ES-I3 (cell line): ENCODE measurements around the gene IFITM1.

Experiments used
- H3K36me3 ChIP-seq: 2 replicates; pipeline ENCODE4 v1.6.1; 2013; ENCODE audit warnings: mild to moderate bottlenecking, low read length, control low read depth, moderate library complexity; ENCODE audit not compliant: insufficient read depth
- H3K4me1 ChIP-seq: 2 replicates; pipeline ENCODE4 v1.6.1; 2013; ENCODE audit warnings: mild to moderate bottlenecking, control low read depth, low read length; ENCODE audit not compliant: insufficient read depth
- H3K9ac ChIP-seq: 2 replicates; pipeline ENCODE4 v1.6.1; 2013; ENCODE audit warnings: low read depth, mild to moderate bottlenecking, low read length, moderate library complexity
- H3K9me3 ChIP-seq: 2 replicates; pipeline ENCODE4 v1.6.1; 2013; ENCODE audit warnings: mild to moderate bottlenecking, low read length, moderate library complexity; ENCODE audit not compliant: control insufficient read depth, insufficient read depth

Gene IFITM1

DNA sequence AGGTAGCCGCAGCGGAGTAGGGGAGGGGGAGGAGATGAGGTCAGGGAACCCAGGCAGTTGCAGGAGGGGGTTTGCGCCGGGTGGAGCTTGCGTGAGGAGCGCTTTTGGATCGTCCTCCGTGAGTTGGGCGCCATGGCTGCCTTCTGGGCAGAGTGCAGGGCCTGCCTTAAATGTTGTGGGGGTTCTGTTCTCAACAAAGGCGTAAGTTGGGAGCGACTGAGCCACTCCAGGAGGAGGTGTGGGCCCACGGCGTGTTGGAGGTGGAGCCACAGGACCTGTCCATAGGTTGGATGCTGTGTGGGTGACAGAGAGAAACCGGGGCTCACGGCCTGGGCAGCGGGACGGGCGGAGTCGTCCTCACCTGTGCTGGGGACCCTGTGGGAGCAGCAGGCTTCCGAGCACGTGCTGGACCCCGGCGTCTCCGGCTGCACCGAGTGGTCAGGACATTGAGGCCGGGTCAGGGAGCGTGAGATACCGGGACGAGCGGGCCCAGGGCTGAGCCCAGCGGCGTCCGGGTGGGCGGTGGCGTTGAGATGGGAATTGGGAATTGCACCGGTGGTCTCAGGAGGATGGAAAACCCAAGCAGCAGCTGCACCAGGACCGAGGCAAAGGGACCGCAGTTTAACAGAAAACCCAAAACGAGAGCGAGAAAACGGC lies 25.9 kb upstream of the IFITM1 start:
- Histone ChIP-seq H3K4me1 (peaks cover 11% of the 10 kb centered on the region; the same call in 1 of the 2 replicates), H3K9me3 (no peaks in the 10 kb centered on the region), H3K9ac (peak overlapping the region; percentile 76), H3K36me3 (no peaks in the 10 kb centered on the region)

DNA sequence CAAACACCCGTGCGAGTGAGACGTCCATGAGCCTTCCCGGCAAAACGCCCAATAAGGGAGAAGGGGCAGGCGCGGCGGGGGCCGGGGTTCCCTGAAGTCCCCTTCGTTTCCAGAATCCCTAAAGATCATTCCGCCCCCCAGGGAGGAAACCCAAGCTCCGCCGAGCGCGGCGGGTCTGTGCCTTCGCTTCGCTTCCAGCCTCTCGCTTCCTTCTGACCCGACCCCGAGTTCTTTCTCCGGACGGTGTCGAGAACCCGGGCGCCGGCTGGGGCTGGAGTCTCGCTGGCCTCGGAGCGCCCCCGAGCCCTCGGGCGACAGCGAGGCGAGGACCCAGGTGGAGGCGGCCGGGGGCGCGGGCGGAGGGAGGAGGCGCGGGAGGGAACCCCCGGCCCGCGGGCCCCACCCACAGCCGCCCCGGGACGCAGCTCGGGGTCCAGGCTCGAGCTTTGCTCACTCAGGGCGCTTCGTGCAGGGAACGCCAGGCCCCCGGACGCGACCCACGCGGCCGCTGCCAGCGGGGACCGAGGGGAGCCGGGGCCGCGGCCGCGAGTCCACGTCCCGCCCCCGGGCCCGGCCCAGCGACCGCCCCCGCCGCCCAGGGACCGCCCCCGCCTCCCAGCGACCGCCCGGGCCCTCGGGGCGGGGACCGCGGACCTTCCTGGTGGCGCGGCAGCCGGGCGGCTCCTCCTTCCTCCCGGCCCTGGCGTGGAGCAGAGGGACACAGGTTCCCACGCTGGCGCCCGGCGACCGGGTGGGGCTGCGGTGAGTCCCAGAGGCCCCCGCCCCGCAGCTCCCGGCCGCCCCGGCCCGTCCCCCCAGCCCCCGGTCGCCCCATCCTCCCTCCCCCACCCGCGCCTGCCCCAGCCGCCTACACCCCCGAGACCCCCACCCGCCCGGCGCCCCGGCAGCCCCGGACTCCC lies 25.1 kb upstream of the IFITM1 start, which contains the start of gene PGGHG:
TSS of gene PGGHG (plus strand) at position 649 of the 920 bp plus-strand sequence. CDS start 691 bp downstream, outside the sequence.
- H3K36me3 ChIP-seq: no peaks in the 10 kb centered on the region
- peaks cover 11% of the 10 kb centered on the region; the same call in 1 of the 2 replicates for H3K4me1 ChIP-seq
- no peaks in the 10 kb centered on the region for H3K9me3 ChIP-seq
- peak within 1 kb of the TSS; percentile 76 for H3K9ac ChIP-seq

DNA sequence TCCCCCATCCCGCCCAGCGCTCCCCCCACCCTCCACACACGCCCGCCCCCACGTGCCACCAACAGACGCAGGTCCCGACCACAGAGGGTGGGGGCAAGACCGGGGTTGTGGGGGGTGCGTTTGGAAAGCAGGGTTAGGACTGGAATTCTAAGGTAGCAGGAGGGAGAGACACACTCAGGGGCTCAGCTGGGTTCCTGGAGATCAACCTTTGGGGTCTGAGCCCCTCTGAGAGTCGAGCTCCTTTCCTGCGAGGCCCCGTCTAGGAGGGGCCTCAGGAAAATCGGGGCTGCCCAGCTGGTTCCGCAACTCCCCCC lies 24.5 kb upstream of the IFITM1 start:
- Histone ChIP-seq H3K9me3 (no peaks in the 10 kb centered on the region), H3K4me1 (peaks cover 9% of the 10 kb centered on the region; the same call in 1 of the 2 replicates), H3K36me3 (no peaks in the 10 kb centered on the region), H3K9ac (peak overlapping the region; percentile 11; the same call in 1 of the 2 replicates)

DNA sequence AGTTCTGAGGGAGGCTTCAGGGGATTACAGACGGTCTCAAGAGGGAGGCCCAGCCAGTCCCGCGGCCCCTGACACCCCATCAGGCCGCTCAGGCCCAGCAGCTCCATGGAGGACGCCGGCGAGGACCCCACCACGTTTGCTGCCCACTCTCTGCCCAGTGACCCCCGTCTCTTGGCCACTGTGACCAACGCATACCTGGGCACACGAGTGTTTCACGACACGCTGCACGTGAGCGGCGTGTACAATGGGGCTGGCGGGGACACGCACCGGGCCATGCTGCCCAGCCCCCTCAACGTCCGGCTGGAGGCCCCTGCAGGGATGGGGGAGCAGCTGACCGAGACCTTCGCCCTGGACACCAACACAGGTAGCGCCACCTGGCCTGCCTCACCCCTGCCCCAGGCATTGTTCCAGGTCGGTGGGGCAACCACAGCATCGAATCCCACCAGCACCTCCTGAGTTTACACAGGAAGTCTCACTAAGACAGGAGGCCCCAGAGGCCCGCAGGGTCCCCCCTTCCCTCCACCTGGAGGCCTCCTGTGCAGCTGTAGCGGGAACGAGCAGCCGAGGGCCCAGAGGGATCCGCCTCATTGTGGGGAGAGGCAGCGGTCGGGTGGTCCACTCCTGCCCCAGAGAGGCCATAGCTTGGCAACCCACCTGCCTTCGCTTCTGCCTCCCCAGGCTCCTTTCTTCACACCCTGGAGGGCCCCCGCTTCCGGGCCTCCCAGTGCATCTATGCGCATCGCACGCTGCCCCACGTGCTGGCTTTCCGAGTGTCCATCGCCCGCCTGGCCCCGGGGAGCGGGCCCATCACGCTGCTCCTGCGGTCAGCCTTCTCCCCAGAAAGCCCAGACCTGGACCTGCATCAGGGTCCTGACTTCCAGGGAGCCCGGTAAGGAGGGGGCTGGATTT lies 23.9 kb upstream of the IFITM1 start:
- Histone ChIP-seq H3K4me1 (peaks cover 9% of the 10 kb centered on the region; the same call in 1 of the 2 replicates), H3K9me3 (no peaks in the 10 kb centered on the region), H3K36me3 (no peaks in the 10 kb centered on the region), H3K9ac (peak overlapping the region; percentile 11; the same call in 1 of the 2 replicates)

DNA sequence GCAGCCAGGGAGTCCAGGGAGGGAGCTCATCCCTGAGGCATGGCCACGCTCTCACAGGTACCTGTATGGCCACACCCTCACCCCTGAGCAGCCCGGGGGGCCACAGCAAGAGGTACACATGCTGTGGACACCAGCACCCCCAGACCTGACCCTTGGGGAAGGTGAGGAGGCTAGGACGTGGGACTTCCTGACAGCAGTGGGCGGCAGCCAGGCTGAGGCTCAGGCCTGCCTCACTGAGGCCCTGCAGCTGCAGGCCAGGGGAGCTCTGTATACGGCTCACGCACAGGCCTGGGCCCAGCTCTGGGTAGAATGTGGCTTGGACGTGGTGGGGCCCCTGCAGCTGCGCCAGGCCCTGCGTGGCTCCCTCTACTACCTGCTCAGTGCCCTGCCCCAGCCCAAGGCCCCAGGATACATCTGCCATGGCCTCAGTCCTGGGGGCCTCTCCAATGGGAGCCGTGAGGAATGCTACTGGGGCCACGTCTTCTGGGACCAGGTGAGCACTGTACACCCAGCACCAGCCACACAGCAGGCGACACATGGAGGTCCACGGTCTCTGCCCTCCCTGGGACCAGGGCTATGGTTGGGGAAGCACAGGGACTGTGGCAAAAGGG lies 23.1 kb upstream of the IFITM1 start:
- Histone ChIP-seq H3K9ac (no peak overlapping the region), H3K4me1 (peaks cover 9% of the 10 kb centered on the region; the same call in 1 of the 2 replicates), H3K36me3 (no peaks in the 10 kb centered on the region), H3K9me3 (no peaks in the 10 kb centered on the region)

DNA sequence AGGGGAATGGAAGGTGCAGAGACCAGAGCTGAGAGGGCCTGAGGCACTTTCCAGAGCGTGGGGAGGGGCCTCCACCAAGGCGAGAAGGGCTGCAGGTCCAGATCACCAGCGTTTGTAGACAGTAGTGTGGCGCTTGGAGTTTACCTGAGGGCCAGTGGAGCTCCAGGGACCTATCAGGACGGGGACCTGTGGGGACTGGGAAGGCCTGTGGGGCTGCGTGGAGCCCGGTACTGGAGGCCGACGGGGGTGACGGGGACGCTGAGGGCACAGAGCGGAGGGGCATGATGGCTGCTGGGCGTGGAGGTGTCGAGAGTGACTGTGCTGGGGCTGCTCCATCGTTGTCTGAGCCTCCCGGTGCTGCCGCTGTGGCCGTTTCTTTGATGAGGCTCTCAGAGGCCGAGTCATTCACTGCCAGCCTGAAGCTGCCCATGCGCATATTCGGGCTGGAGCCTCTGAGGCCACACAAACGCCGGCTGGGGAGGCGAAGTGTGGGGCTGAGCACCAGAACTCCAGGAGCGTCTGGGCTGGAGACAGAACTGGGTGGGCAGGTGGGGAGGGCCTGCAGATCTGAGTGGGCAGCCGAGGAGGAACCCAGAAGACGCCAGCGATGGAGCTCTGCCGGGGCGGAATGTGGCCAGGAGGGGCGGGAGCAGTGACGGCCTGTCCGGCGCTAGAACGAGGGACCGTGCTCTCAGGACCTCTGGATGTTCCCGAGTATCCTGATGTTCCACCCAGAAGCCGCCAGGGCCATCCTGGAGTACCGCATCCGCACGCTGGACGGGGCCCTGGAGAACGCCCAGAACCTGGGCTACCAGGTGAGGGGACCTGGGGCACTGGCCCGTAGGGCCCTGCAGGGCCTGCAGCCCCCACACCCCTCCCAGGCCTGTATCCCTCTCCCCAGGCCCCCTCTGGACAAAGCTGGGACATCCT lies 22.3 kb upstream of the IFITM1 start:
- no peaks in the 10 kb centered on the region for H3K36me3 ChIP-seq
- H3K4me1 ChIP-seq: peaks cover 9% of the 10 kb centered on the region; the same call in 1 of the 2 replicates
- H3K9me3 ChIP-seq: no peaks in the 10 kb centered on the region
- H3K9ac ChIP-seq: no peak overlapping the region

DNA sequence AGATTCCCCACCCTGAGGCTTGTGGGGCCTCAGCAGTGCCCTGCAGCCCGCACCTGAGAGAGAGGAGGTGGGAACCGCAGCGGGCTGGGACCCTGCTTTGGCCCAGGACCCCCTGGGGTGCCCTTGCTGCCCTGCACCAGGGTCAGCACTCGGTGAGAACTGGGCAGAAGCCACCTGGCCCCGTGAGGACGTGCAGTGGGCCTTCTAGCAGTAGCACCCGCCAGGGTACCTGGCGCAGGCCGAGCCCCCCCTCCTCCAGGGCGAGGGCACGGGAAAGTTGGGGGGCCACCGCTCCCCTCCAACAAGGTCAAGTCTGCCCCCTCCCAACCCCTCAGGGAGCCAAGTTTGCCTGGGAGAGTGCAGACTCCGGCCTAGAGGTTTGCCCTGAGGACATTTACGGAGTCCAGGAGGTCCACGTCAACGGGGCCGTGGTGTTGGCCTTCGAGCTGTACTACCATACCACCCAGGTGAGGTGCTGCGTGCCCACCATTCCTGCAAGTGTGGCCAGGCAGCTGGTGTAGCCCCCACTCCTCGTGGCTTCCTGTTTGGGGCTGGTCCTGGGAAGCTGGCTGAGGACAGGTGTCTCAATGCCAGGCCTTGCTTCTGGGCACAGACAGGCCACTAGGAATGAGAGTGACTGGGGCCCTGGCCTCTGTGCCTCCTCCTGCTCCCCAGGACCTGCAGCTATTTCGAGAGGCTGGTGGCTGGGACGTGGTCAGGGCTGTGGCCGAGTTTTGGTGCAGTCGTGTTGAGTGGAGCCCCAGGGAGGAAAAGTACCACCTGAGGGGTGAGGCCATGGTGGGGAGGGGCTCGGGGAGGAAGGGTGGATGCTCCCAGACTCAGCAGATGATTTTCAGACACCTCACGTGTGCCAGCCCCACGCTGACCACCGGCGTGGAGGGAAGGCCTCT lies 21.4 kb upstream of the IFITM1 start:
- Histone ChIP-seq H3K9me3 (no peaks in the 10 kb centered on the region), H3K4me1 (peaks cover 5% of the 10 kb centered on the region; the same call in 1 of the 2 replicates), H3K36me3 (no peaks in the 10 kb centered on the region), H3K9ac (no peak overlapping the region)

DNA sequence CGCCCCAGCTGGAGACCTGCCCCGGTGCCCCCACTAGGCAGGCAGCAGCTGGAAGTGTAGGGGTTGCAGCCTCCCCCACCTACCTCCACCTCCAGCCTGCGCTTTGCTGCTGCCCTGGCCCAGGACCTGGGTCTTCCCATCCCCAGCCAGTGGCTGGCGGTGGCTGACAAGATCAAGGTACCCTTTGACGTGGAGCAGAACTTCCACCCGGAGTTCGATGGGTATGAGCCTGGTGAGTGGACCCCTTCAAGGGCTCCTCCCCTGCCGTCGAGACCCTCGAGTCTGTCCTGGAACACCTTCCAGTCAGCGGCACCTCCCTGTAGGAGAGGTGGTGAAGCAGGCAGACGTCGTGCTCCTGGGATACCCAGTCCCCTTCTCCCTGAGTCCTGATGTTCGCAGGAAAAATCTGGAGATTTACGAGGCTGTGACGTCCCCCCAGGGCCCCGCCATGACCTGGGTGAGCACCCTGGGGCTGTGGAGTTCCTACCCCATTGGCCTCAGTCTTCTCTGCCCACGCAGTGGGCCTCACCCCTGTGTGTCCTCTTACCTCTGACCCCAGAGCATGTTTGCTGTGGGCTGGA lies 20.5 kb upstream of the IFITM1 start:
- Histone ChIP-seq H3K4me1 (no peaks in the 10 kb centered on the region; the same call in 1 of the 2 replicates), H3K36me3 (no peaks in the 10 kb centered on the region), H3K9ac (no peak overlapping the region), H3K9me3 (no peaks in the 10 kb centered on the region)

DNA sequence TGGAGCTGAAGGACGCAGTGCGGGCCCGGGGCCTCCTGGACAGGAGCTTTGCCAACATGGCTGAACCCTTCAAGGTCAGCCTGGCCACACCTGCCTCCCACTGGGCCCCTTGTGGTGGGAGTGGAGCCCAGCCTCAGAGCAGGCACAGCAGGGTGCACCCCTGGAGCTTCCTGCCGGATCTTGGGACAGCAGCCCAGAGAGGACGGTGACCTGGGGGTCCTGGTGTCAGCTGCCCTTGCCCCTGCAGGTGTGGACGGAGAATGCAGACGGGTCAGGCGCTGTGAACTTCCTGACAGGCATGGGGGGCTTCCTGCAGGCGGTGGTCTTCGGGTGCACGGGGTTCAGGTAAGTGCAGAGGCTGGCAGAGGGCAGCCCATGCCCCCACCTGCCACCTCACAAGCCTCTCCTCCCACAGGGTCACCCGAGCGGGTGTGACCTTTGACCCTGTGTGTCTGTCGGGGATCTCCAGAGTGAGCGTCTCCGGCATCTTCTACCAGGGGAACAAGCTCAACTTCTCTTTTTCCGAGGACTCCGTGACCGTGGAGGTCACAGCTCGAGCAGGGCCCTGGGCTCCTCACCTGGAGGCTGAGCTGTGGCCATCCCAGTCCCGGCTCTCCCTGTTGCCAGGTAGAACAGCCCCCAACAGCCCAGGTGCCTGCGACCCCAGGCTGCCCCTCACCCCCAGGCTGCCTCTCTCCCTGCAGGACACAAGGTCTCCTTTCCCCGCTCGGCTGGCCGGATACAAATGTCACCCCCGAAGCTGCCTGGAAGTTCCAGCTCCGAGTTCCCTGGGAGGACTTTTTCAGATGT lies 19.8 kb upstream of the IFITM1 start:
- Histone ChIP-seq H3K36me3 (no peaks in the 10 kb centered on the region), H3K4me1 (no peaks in the 10 kb centered on the region; the same call in 1 of the 2 replicates), H3K9me3 (no peaks in the 10 kb centered on the region), H3K9ac (no peak overlapping the region)

DNA sequence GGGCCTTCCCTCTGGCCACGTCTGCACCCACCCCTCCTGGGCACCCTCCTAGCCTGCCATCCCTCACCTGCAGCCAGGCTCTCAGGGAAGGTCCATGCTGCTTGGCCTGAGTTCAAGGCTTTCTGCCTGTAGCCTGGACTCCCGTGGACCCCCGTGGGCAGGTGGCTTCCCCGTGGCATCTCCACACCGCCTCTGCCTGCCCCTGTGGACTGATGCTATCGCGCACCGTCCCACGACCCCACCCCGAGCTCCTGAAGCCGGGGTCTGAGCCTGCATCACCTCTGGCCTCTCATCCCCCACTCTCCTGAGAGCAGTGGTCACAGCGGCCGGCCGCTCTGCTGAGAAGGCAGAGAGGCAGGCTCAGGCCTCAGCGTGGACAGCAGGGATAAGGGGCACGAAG lies 19.1 kb upstream of the IFITM1 start:
- Histone ChIP-seq H3K36me3 (no peaks in the 10 kb centered on the region), H3K4me1 (no peaks in the 10 kb centered on the region; the same call in 1 of the 2 replicates), H3K9ac (no peak overlapping the region), H3K9me3 (no peaks in the 10 kb centered on the region)

DNA sequence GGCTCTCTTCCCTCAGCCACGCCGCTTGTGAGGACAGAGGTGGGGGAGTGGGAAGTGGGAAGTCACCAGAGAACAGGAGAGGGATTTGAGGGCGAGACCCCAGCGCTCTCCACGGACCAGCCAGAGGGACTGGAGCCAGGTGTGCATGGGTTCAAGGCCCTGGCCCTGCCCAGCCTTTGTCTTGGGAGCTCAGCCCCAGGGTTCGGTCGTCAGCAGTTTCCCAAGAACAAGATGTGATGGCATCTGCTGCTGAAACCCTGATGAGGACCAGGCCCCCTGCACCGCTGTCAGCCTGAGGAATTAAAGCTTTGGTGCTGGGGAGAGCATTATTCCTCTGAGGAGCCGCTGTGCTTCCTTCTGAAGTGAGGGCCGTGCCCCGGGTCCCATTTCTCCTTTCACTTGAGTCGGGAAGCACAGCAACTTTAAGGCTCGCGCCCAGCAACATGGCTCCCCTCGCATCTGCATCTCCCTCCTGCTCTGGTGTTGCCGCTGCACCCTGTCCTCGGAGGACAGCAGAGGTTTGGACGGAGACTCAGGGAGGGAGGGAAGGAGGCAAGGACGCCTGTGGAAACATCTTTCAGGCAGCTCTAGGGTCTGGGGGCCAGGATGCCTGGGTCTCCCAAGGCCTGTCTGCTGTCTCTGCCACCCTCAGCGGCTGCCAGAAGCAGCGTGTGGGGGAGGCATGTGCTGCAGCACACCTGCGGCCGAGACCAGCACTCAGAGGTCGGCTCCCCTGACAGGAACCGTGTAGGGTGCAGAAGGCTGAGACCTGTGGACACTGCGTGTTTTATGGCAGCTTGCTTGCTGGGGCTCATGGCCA lies 18.3 kb upstream of the IFITM1 start:
- Histone ChIP-seq H3K36me3 (no peaks in the 10 kb centered on the region), H3K9me3 (no peaks in the 10 kb centered on the region), H3K4me1 (peaks cover 7% of the 10 kb centered on the region; the same call in 1 of the 2 replicates), H3K9ac (no peak overlapping the region)
